ENCODE results near the gene DGKB.

The DGKB gene

GRCh38 chr7:14891289-14891688 is 11.3 kb downstream of the DGKB start:
- no peak for TF ChIP-seq GATA2 (IDR thresholded peaks at IDR 0.05; ENCODE audit: low read depth, low read length)
- no peak for TF ChIP-seq GATA3 (IDR thresholded peaks at IDR 0.05; ENCODE audit: low read depth, low read length)

GRCh38 chr7:14888962-14889361 is 13.6 kb downstream of the DGKB start:
- TF ChIP-seq GATA3 (IDR thresholded peaks at IDR 0.05; ENCODE audit: low read depth, low read length) = no peak
- no peak for TF ChIP-seq GATA2 (IDR thresholded peaks at IDR 0.05; ENCODE audit: low read depth, low read length)

GRCh38 chr7:14886533-14886932 is 16.0 kb downstream of the DGKB start:
- TF ChIP-seq GATA3 (IDR thresholded peaks at IDR 0.05; ENCODE audit: low read depth, low read length) (no peak), GATA2 (IDR thresholded peaks at IDR 0.05; ENCODE audit: low read depth, low read length) (no peak)

- TF ChIP-seq GATA3 (IDR thresholded peaks at IDR 0.05; ENCODE audit: low read depth, low read length) (no peak), GATA2 (IDR thresholded peaks at IDR 0.05; ENCODE audit: low read depth, low read length) (no peak)
Measured at GRCh38 chr7:14875941-14876587, 26.5 kb downstream of the DGKB start.

- no peak for TF ChIP-seq GATA3 (IDR thresholded peaks at IDR 0.05; ENCODE audit: low read depth, low read length)
- TF ChIP-seq GATA2 (IDR thresholded peaks at IDR 0.05; ENCODE audit: low read depth, low read length) = no peak
Measured at GRCh38 chr7:14871880-14872279, 30.7 kb downstream of the DGKB start.

- TF ChIP-seq GATA3 (IDR thresholded peaks at IDR 0.05; ENCODE audit: low read depth, low read length) (no peak), GATA2 (IDR thresholded peaks at IDR 0.05; ENCODE audit: low read depth, low read length) (no peak)
Measured at GRCh38 chr7:14870394-14870793, 32.2 kb downstream of the DGKB start.

- no peak for TF ChIP-seq GATA2 (IDR thresholded peaks at IDR 0.05; ENCODE audit: low read depth, low read length)
- TF ChIP-seq GATA3 (IDR thresholded peaks at IDR 0.05; ENCODE audit: low read depth, low read length) = no peak
Measured at GRCh38 chr7:14868937-14869336, 33.6 kb downstream of the DGKB start.

GRCh38 chr7:14861456-14861855 is 41.1 kb downstream of the DGKB start:
- TF ChIP-seq GATA3 (IDR thresholded peaks at IDR 0.05; ENCODE audit: low read depth, low read length) (no peak), GATA2 (IDR thresholded peaks at IDR 0.05; ENCODE audit: low read depth, low read length) (no peak)

- TF ChIP-seq GATA3 (IDR thresholded peaks at IDR 0.05; ENCODE audit: low read depth, low read length) (no peak), GATA2 (IDR thresholded peaks at IDR 0.05; ENCODE audit: low read depth, low read length) (no peak)
Measured at GRCh38 chr7:14859267-14859666, 43.3 kb downstream of the DGKB start.

GRCh38 chr7:14858866-14859265 is 43.7 kb downstream of the DGKB start:
- TF ChIP-seq GATA2 (IDR thresholded peaks at IDR 0.05; ENCODE audit: low read depth, low read length) = no peak
- TF ChIP-seq GATA3 (IDR thresholded peaks at IDR 0.05; ENCODE audit: low read depth, low read length) = no peak

- TF ChIP-seq GATA3 (IDR thresholded peaks at IDR 0.05; ENCODE audit: low read depth, low read length) = no peak
- no peak for TF ChIP-seq GATA2 (IDR thresholded peaks at IDR 0.05; ENCODE audit: low read depth, low read length)
Measured at GRCh38 chr7:14858410-14858809, 44.1 kb downstream of the DGKB start.

GRCh38 chr7:14855033-14855794 is 47.3 kb downstream of the DGKB start:
- no peak for TF ChIP-seq GATA3 (IDR thresholded peaks at IDR 0.05; ENCODE audit: low read depth, low read length)
- TF ChIP-seq GATA2 (IDR thresholded peaks at IDR 0.05; ENCODE audit: low read depth, low read length) = no peak

GRCh38 chr7:14854471-14854870 is 48.1 kb downstream of the DGKB start:
- TF ChIP-seq GATA3 (IDR thresholded peaks at IDR 0.05; ENCODE audit: low read depth, low read length) (no peak), GATA2 (IDR thresholded peaks at IDR 0.05; ENCODE audit: low read depth, low read length) (no peak)

- TF ChIP-seq GATA2 (IDR thresholded peaks at IDR 0.05; ENCODE audit: low read depth, low read length) (no peak), GATA3 (IDR thresholded peaks at IDR 0.05; ENCODE audit: low read depth, low read length) (no peak)
Measured at GRCh38 chr7:14851610-14852009, 50.9 kb downstream of the DGKB start.

- no peak for TF ChIP-seq GATA2 (IDR thresholded peaks at IDR 0.05; ENCODE audit: low read depth, low read length)
- TF ChIP-seq GATA3 (IDR thresholded peaks at IDR 0.05; ENCODE audit: low read depth, low read length) = no peak
Measured at GRCh38 chr7:14850039-14850438, 52.5 kb downstream of the DGKB start.
